Measurements from ENCODE around the gene RPUSD1. TPM values are rescaled to one million over a fixed set of nuclear protein-coding genes. Genes with fewer than 3 reads are reported as not detected.
"Not testable (repeated sequence)": the region's sequence is repeated elsewhere in the genome, so short reads cannot be mapped to it uniquely, and the experiment has no call there.

The RPUSD1 gene
- total RNA-seq, 3 donors from 2014 or later (not counting 1 experiment from before 2014, with no cell fraction given): 20.8 to 31.7 (median 29.6) TPM

DNA sequence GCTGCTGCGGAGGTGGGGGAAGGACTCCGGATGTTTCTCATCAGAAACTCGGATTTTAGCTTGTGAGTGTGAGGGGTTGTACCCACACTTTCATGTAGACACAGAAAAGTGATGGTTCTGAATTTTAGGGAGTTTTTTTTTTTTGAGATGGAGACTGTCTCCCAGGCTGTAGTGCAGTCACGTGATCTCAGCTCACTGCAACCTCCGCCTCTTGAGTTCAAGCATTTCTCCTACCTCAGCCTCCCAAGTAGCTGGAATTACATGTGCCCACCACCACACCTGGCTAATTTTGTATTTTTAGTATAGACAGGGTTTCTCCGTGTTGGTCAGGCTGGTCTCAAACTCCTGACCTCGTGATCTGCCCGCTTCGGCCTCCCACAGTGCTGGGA lies 34.7 kb upstream of the RPUSD1 start:
- H3K4me3 Mint-ChIP-seq: no peak overlapping the region
- Histone ChIP-seq H3K27me3 (ENCODE audit: control insufficient read depth, insufficient read depth, low read length) (no peaks in the 10 kb centered on the region), H3K4me1 (ENCODE audit: control insufficient read depth, insufficient read depth, low read length) (peaks cover 6% of the 10 kb centered on the region), H3K27ac (ENCODE audit: low read length) (no peak overlapping the region), H3K4me3 (ENCODE audit: low read length) (no peak overlapping the region), H3K36me3 (ENCODE audit: control insufficient read depth, insufficient read depth, low read length) (no peaks in the 10 kb centered on the region), H3K9me3 (ENCODE audit: control insufficient read depth, insufficient read depth, low read length) (no peaks in the 10 kb centered on the region)
- ATAC-seq (no peak), DNase-seq (no peak)
- H3K27me3 Mint-ChIP-seq (ENCODE audit: low read depth in 2 of 2): peaks cover 0 to 4% of the 10 kb centered on the region in 2 donors
- H3K27ac Mint-ChIP-seq: no peak overlapping the region
- H3K4me1 Mint-ChIP-seq: no peaks in the 10 kb centered on the region
- no peaks in the 10 kb centered on the region for H3K36me3 Mint-ChIP-seq
- 90% methylated on average over 9 of the region's 9 CpGs for WGBS (ENCODE audit: insufficient coverage)
- no peaks in the 10 kb centered on the region for H3K9me3 Mint-ChIP-seq
- TF ChIP-seq, protein P1, sequence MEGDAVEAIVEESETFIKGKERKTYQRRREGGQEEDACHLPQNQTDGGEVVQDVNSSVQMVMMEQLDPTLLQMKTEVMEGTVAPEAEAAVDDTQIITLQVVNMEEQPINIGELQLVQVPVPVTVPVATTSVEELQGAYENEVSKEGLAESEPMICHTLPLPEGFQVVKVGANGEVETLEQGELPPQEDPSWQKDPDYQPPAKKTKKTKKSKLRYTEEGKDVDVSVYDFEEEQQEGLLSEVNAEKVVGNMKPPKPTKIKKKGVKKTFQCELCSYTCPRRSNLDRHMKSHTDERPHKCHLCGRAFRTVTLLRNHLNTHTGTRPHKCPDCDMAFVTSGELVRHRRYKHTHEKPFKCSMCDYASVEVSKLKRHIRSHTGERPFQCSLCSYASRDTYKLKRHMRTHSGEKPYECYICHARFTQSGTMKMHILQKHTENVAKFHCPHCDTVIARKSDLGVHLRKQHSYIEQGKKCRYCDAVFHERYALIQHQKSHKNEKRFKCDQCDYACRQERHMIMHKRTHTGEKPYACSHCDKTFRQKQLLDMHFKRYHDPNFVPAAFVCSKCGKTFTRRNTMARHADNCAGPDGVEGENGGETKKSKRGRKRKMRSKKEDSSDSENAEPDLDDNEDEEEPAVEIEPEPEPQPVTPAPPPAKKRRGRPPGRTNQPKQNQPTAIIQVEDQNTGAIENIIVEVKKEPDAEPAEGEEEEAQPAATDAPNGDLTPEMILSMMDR (IDR thresholded peaks at IDR 0.05): no peak
- intact Hi-C loops (cut with micrococcal nuclease): no loop called here

DNA sequence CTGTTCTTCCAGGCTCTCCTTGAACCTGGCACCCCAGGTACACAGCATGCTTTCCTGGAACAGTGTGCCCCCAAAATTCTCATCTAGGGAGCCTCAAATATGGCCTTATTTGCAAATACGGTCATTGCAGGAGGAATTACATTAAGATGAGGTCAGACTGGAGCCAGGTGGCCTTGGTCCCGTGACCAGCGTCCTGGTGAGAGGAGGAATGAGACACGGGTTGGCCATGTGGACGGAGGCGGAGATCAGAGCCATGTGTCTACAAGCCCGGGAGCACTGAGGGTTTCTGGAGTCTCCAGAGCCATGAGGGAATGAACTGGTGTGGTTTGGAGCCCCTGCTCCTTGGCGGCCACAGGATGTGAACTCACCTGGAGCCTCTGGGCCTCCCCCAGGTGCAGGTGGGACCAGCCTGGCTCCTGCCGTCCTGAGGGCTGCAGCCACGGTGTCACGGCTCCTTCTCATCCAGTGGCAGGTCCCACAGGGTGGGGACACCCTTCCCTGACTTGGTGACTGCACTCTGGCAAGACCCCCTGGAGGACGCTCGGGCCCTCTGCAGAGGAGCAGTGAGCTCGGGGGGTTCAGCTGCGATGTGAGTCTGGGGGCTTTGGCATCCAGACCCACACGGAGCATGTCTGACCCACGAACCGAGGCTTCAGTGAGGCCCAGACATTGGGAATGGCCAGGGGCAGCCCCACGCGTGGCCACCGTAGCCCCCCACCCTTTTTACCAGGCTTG lies 34.2 kb upstream of the RPUSD1 start:
- intact Hi-C loops (cut with micrococcal nuclease): no loop called here
- Histone ChIP-seq H3K27ac (ENCODE audit: low read length) (no peak overlapping the region), H3K36me3 (ENCODE audit: control insufficient read depth, insufficient read depth, low read length) (no peaks in the 10 kb centered on the region), H3K4me1 (ENCODE audit: control insufficient read depth, insufficient read depth, low read length) (peaks cover 6% of the 10 kb centered on the region), H3K27me3 (ENCODE audit: control insufficient read depth, insufficient read depth, low read length) (no peaks in the 10 kb centered on the region), H3K9me3 (ENCODE audit: control insufficient read depth, insufficient read depth, low read length) (no peaks in the 10 kb centered on the region), H3K4me3 (ENCODE audit: low read length) (no peak overlapping the region)
- ATAC-seq: no peak
- H3K4me1 Mint-ChIP-seq: no peaks in the 10 kb centered on the region
- H3K27me3 Mint-ChIP-seq (ENCODE audit: low read depth in 2 of 2): peaks cover 0 to 4% of the 10 kb centered on the region in 2 donors
- H3K27ac Mint-ChIP-seq: no peak overlapping the region
- H3K36me3 Mint-ChIP-seq: no peaks in the 10 kb centered on the region
- no peaks in the 10 kb centered on the region for H3K9me3 Mint-ChIP-seq
- no peak for DNase-seq
- TF ChIP-seq, protein P1 (IDR thresholded peaks at IDR 0.05): no peak
- H3K4me3 Mint-ChIP-seq: no peak overlapping the region
- WGBS (ENCODE audit: insufficient coverage): 92% methylated on average over 21 of the region's 21 CpGs

DNA sequence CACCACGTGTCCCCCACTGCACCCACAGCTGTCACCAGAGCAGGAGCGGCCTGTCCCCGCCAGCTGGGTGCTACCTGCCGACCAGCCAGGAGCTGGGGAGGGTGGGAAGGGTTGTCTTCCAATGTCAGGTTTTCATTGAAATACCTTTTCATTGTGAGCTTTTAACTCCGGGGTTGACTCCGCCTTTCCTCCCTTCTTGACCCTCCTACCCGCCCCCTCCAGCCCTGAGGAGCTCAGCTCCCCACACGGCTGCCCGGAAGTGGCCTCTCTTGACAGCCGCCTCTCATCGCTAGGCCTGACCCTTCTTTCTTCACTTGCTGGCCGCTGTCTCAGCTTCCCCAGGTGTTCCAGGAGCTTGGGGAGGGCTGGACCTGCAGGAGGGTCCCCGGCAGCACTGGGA lies 33.6 kb upstream of the RPUSD1 start:
- DNase-seq: no peak
- Histone ChIP-seq H3K27ac (ENCODE audit: low read length) (no peak overlapping the region), H3K4me3 (ENCODE audit: low read length) (no peak overlapping the region), H3K4me1 (ENCODE audit: control insufficient read depth, insufficient read depth, low read length) (peaks cover 6% of the 10 kb centered on the region), H3K27me3 (ENCODE audit: control insufficient read depth, insufficient read depth, low read length) (no peaks in the 10 kb centered on the region), H3K9me3 (ENCODE audit: control insufficient read depth, insufficient read depth, low read length) (no peaks in the 10 kb centered on the region), H3K36me3 (ENCODE audit: control insufficient read depth, insufficient read depth, low read length) (no peaks in the 10 kb centered on the region)
- intact Hi-C loops (cut with micrococcal nuclease): no loop called here
- WGBS (ENCODE audit: insufficient coverage): 83% methylated on average over 9 of the region's 13 CpGs
- no peak for ATAC-seq
- no peaks in the 10 kb centered on the region for H3K9me3 Mint-ChIP-seq
- H3K27me3 Mint-ChIP-seq (ENCODE audit: low read depth in 2 of 2): peaks cover 0 to 4% of the 10 kb centered on the region in 2 donors
- H3K4me3 Mint-ChIP-seq: no peak overlapping the region
- no peak overlapping the region for H3K27ac Mint-ChIP-seq
- TF ChIP-seq, protein P1 (IDR thresholded peaks at IDR 0.05): no peak
- H3K4me1 Mint-ChIP-seq: no peaks in the 10 kb centered on the region
- H3K36me3 Mint-ChIP-seq: no peaks in the 10 kb centered on the region

DNA sequence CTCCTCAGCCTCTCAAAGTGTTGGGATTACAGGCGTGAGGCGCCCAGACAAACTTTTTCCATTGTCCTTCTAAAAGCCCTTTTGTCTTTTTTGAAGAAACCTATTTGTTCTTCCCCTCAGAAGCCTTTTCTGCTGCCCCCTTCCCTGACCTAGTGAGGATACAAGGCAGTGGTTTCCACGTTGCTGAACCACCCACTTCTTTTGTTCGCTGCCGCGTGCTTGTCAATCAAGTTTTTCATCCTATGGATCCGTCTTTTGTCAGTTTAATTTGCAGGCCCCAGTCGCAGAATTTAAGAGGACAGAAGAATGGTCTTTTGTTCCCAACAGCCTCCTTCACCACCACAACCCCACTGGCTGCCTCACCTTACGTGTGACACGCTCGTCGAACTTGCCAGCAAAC lies 32.6 kb upstream of the RPUSD1 start:
- intact Hi-C loops (cut with micrococcal nuclease): no loop called here
- H3K27ac Mint-ChIP-seq: no peak overlapping the region

DNA sequence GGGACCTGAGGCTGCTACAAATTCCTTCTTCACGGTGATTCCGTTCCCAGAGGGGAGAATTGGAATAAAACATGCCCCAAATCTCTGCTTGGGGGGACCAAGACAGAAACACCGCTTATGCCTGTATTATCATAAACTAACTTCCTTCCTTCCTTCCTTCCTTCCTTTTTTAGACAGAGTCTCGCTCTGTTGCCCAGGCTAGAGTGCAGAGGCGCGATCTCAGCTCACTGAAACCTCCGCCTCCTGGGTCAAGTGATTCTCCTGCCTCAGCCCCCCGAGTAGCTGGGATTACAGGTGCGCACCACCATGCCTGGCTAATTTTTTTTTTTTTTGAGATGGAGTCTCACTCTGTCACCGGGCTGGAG lies 31.8 kb upstream of the RPUSD1 start:
- H3K27ac Mint-ChIP-seq; H3K27me3 ChIP-seq (ENCODE audit: control insufficient read depth, insufficient read depth, low read length); ATAC-seq; H3K27me3 Mint-ChIP-seq (ENCODE audit: low read depth in 2 of 2); H3K36me3 Mint-ChIP-seq; H3K36me3 ChIP-seq (ENCODE audit: control insufficient read depth, insufficient read depth, low read length); H3K4me3 Mint-ChIP-seq; H3K9me3 ChIP-seq (ENCODE audit: control insufficient read depth, insufficient read depth, low read length); H3K27ac ChIP-seq (ENCODE audit: low read length); H3K4me3 ChIP-seq (ENCODE audit: low read length); H3K4me1 ChIP-seq (ENCODE audit: control insufficient read depth, insufficient read depth, low read length); H3K9me3 Mint-ChIP-seq; DNase-seq; H3K4me1 Mint-ChIP-seq; intact Hi-C loops (cut with micrococcal nuclease): not testable (repeated sequence)
- 30% methylated on average over 10 of the region's 10 CpGs for WGBS (ENCODE audit: insufficient coverage)

More for the DNA sequence above, 32.6 kb upstream of the RPUSD1 start:
- Histone ChIP-seq H3K4me1 (ENCODE audit: control insufficient read depth, insufficient read depth, low read length) (peaks cover 6% of the 10 kb centered on the region), H3K27me3 (ENCODE audit: control insufficient read depth, insufficient read depth, low read length) (peaks cover 3% of the 10 kb centered on the region), H3K36me3 (ENCODE audit: control insufficient read depth, insufficient read depth, low read length) (no peaks in the 10 kb centered on the region), H3K4me3 (ENCODE audit: low read length) (no peak overlapping the region), H3K9me3 (ENCODE audit: control insufficient read depth, insufficient read depth, low read length) (no peaks in the 10 kb centered on the region), H3K27ac (ENCODE audit: low read length) (no peak overlapping the region)
- H3K36me3 Mint-ChIP-seq: no peaks in the 10 kb centered on the region
- TF ChIP-seq, protein P1 (IDR thresholded peaks at IDR 0.05): no peak
- H3K9me3 Mint-ChIP-seq: no peaks in the 10 kb centered on the region
- no peak overlapping the region for H3K4me3 Mint-ChIP-seq
- WGBS (ENCODE audit: insufficient coverage): 86% methylated on average over 12 of the region's 12 CpGs
- no peaks in the 10 kb centered on the region for H3K4me1 Mint-ChIP-seq
- no peak for DNase-seq
- peaks cover 0 to 8% of the 10 kb centered on the region in 2 donors for H3K27me3 Mint-ChIP-seq (ENCODE audit: low read depth in 2 of 2)
- no peak for ATAC-seq
